H1 (cell line): ENCODE results near the gene SCAI. TPM values are rescaled to one million over a fixed set of nuclear protein-coding genes. Genes with fewer than 3 reads are reported as not detected.

Experiments
- BACH1 ChIP-seq: IDR thresholded peaks from 2 replicates; pipeline ENCODE4 v1.6.1; 2012; ENCODE audit warnings: low read length, improper control_type of control experiment
- CHD1 ChIP-seq: IDR thresholded peaks from 2 replicates; pipeline ENCODE4 v1.6.1; 2012; ENCODE audit warnings: low read depth, low read length, improper control_type of control experiment
- CHD2 ChIP-seq: IDR thresholded peaks from 2 replicates; pipeline ENCODE4 v1.6.1; 2012; ENCODE audit warnings: low read length, improper control_type of control experiment
- EP300 ChIP-seq, 2 experiments: IDR thresholded peaks; 1 replicate in 1 of 2; 2 replicates in 1 of 2; pipeline ENCODE4 v1.6.1; 2011 to 2012; ENCODE audit warnings: low read depth in 2 of 2, low read length in 2 of 2, mild to moderate bottlenecking in 2 of 2, borderline replicate concordance in 1 of 2, inconsistent platforms in 1 of 2, moderate library complexity in 1 of 2
- HDAC2 ChIP-seq, 2 experiments: fragments of 300-600 bp in 1 of 2; sonication (generic) in 1 of 2; IDR thresholded peaks; 2 replicates each; pipeline ENCODE4 v1.6.1; 2011 to 2012; ENCODE audit warnings: low read depth in 2 of 2, low read length in 2 of 2, mild to moderate bottlenecking in 2 of 2, moderate library complexity in 2 of 2, borderline replicate concordance in 1 of 2, inconsistent platforms in 1 of 2
- JUND ChIP-seq: IDR thresholded peaks from 2 replicates; pipeline ENCODE4 v1.6.1; 2011; ENCODE audit warnings: mild to moderate bottlenecking, improper control_type of control experiment, low read length
- KDM1A ChIP-seq: fragments of 200-600, 300-600 bp; sonication (generic); IDR thresholded peaks from 2 replicates; pipeline ENCODE4 v1.7.1; 2016; ENCODE audit warnings: mild to moderate bottlenecking, low read length, borderline replicate concordance
- KDM4A ChIP-seq: IDR thresholded peaks from one replicate; pipeline ENCODE4 v1.7.1; 2012; ENCODE audit warnings: low read depth, mild to moderate bottlenecking, moderate library complexity, low read length, inconsistent platforms; ENCODE audit not compliant: severe bottlenecking
- KDM5A ChIP-seq: fragments of 200-600 bp; IDR thresholded peaks from 2 replicates; pipeline ENCODE4 v1.7.1; 2012; ENCODE audit warnings: mild to moderate bottlenecking, low read length, inconsistent platforms, mixed read lengths
- MAFK ChIP-seq: IDR thresholded peaks from 2 replicates; pipeline ENCODE4 v1.6.1; 2012; ENCODE audit warnings: low read depth, mild to moderate bottlenecking, improper control_type of control experiment, low read length
- NRF1 ChIP-seq: IDR thresholded peaks from 2 replicates; pipeline ENCODE4 v1.6.1; 2011; ENCODE audit warnings: mild to moderate bottlenecking, low read depth, low read length, improper control_type of control experiment
- POLR2AphosphoS5 ChIP-seq: IDR thresholded peaks from 2 replicates; pipeline ENCODE4 v1.6.1; 2011; ENCODE audit warnings: low read depth, low read length
- POU5F1 ChIP-seq: IDR thresholded peaks from 2 replicates; pipeline ENCODE4 v1.6.1; 2011; ENCODE audit warnings: low read depth, mild to moderate bottlenecking, low read length, moderate library complexity
- SIN3A ChIP-seq, 2 experiments: IDR thresholded peaks in 1 of 2; conservative IDR thresholded peaks in 1 of 2; 2 replicates each; pipeline ENCODE4 v1.6.1; 2011 to 2012; ENCODE audit warnings: low read length in 2 of 2, improper control_type of control experiment in 1 of 2, low read depth in 1 of 2, mild to moderate bottlenecking in 1 of 2
- SP4 ChIP-seq: IDR thresholded peaks from 2 replicates; pipeline ENCODE4 v1.6.1; 2012; ENCODE audit warnings: low read length, inconsistent platforms
- SUZ12 ChIP-seq: fragments of 200-600 bp; sonication (generic); IDR thresholded peaks from 2 replicates; pipeline ENCODE4 v1.6.1; 2012; ENCODE audit warnings: mild to moderate bottlenecking, inconsistent platforms, low read length, moderate library complexity, mixed read lengths
- TAF1 ChIP-seq: IDR thresholded peaks from 2 replicates; pipeline ENCODE4 v1.6.1; 2011; ENCODE audit warnings: mild to moderate bottlenecking, low read depth, low read length
- YY1 ChIP-seq: IDR thresholded peaks from 2 replicates; pipeline ENCODE4 v1.6.1; 2011; ENCODE audit warnings: low read depth, mild to moderate bottlenecking, low read length
- polyA plus RNA-seq, 7 experiments: library from polyadenylated mRNA; depleted of rRNA in 3 of 7; stranded (reverse) in 5 of 7; unstranded in 2 of 7; fragments of >200 nt in 5 of 7; fragments of 200-250 nt in 2 of 7; gene quantifications; 1 replicate in 5 of 7; 2 replicates in 1 of 7; 4 replicates in 1 of 7; pipeline versions ENCODE4 v1.2.1 to v1.2.3, GENCODE V29; 2011 to 2013; ENCODE audit warnings: missing spikeins in 2 of 7, mixed read lengths in 2 of 7
- total RNA-seq: library from RNA; stranded (reverse); fragmentation: NEBNext Ultra II Directional; extraction: Animal tissue kit (Norgen Biotek cat#: 25700); gene quantifications from 2 replicates; pipeline ENCODE4 v1.2.1, GENCODE V29; 2021
- TF ChIP-seq, protein P1 (sequence below), 3 experiments: IDR thresholded peaks; 1 replicate in 2 of 3; 2 replicates in 1 of 3; pipeline versions ENCODE4 v1.5.1 to v1.6.1; 2011; ENCODE audit warnings: low read length in 3 of 3, mild to moderate bottlenecking in 3 of 3, inconsistent platforms in 2 of 3, low read depth in 1 of 3, moderate library complexity in 1 of 3; ENCODE audit not compliant: insufficient read depth in 1 of 3; ENCODE audit errors: control extremely low read depth in 1 of 3
- TF ChIP-seq, protein P2 (sequence below): IDR thresholded peaks from 2 replicates; pipeline ENCODE4 v1.6.1; 2011; ENCODE audit warnings: low read length, improper control_type of control experiment

Gene SCAI
- total and polyA plus RNA-seq, 2 of the 8 experiments (the other 6 are each of a cell fraction or from before 2014, with no cell fraction given), result 6.4 to 19.8 TPM

DNA sequence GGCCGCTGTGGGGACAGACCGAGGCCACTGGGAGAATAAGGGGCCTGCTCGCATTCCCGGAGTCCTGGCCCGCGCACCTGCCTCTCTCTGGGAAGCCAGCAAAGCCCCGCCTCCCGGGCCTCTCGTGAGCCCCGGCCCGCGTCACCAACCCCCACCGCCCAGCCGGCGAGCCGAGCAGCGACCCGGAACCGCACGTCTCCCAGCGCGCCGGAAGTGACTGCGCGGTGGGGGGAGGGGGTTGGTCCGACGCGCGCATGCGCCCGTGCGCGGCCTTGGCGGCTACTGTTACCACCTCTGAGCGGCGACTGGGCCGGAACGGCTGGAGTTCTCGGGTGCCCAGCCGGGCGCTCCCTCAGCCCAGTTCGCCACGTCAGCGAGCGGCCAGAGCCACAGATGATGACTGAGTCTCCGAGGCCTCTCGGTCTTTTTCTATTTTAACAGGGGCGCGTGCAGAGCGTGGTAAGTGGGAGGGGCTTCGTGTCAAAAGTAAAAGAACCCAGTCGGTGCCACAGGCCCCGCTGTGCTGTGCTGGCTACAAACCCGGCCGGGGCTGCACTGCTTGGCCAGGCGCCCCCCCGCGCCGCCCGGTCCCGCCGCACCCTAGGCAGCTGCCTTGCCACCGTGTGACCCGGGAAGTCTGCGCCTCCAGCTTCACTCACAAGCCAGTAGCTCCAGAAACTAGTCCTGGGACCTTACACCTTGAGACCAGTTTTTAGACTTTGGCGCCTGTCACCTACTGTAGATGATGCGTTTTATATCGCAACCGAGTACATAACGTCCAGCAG lies 202.2 kb downstream of the SCAI start, which contains the start of gene GOLGA1 (continued):
- TF ChIP-seq SIN3A (conservative IDR thresholded peaks at IDR 0.05 in 1 of 2, IDR thresholded peaks at IDR 0.05 in 1 of 2; ENCODE audit: low read depth in 1 of 2, low read length in 2 of 2), result peak; percentile 4 to 54; a peak in 3 of 4 replicates
- TF ChIP-seq SUZ12, result no peak
- TF ChIP-seq TAF1, result peak; percentile 72
- no peak for TF ChIP-seq JUND
- TF ChIP-seq SP4, result no peak
- TF ChIP-seq NRF1, result peak; percentile 93
- TF ChIP-seq BACH1, result no peak
- peak; percentile 40; the same call in 1 of the 2 replicates for TF ChIP-seq KDM5A
- TF ChIP-seq EP300 (IDR thresholded peaks at IDR 0.05; ENCODE audit: borderline replicate concordance in 1 of 2, low read depth in 2 of 2, low read length in 2 of 2), result peak in 1 of 2 experiments; percentile 87; a peak in 1 of 3 replicates
- TF ChIP-seq KDM4A, result peak; percentile 94
- TF ChIP-seq POLR2AphosphoS5, result peak; percentile 43; the same call in 1 of the 2 replicates
- TF ChIP-seq CHD1, result no peak
- TF ChIP-seq POU5F1, result no peak
- TF ChIP-seq YY1, result no peak
- TF ChIP-seq, protein P1, sequence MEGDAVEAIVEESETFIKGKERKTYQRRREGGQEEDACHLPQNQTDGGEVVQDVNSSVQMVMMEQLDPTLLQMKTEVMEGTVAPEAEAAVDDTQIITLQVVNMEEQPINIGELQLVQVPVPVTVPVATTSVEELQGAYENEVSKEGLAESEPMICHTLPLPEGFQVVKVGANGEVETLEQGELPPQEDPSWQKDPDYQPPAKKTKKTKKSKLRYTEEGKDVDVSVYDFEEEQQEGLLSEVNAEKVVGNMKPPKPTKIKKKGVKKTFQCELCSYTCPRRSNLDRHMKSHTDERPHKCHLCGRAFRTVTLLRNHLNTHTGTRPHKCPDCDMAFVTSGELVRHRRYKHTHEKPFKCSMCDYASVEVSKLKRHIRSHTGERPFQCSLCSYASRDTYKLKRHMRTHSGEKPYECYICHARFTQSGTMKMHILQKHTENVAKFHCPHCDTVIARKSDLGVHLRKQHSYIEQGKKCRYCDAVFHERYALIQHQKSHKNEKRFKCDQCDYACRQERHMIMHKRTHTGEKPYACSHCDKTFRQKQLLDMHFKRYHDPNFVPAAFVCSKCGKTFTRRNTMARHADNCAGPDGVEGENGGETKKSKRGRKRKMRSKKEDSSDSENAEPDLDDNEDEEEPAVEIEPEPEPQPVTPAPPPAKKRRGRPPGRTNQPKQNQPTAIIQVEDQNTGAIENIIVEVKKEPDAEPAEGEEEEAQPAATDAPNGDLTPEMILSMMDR (IDR thresholded peaks at IDR 0.05; ENCODE audit: control extremely low read depth in 1 of 3, insufficient read depth in 1 of 3, low read depth in 1 of 3, low read length in 3 of 3), result no peak; a peak in 1 of 4 replicates
- TF ChIP-seq CHD2, result peak; percentile 54; the same call in 1 of the 2 replicates
- no peak for TF ChIP-seq KDM1A
- TF ChIP-seq, protein P2, sequence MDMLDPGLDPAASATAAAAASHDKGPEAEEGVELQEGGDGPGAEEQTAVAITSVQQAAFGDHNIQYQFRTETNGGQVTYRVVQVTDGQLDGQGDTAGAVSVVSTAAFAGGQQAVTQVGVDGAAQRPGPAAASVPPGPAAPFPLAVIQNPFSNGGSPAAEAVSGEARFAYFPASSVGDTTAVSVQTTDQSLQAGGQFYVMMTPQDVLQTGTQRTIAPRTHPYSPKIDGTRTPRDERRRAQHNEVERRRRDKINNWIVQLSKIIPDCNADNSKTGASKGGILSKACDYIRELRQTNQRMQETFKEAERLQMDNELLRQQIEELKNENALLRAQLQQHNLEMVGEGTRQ, result 0 out of 2 replicates have a peak, but pooled peaks have one; percentile 2
- TF ChIP-seq MAFK, result no peak
- TF ChIP-seq HDAC2 (IDR thresholded peaks at IDR 0.05; ENCODE audit: borderline replicate concordance in 1 of 2, low read depth in 2 of 2, low read length in 2 of 2), result no peak
